Activated CD8-positive, alpha-beta memory T cell treated with anti-CD3 and anti-CD28 coated beads, Interleukin-2, amount 50 U/mL, for 1 hour (primary cell): ENCODE data around the gene RAB7A.
A peak's percentile ranks its signal among the peaks of the same experiment; 100 is the strongest.
"Not testable (repeated sequence)": the region's sequence is repeated elsewhere in the genome, so short reads cannot be mapped to it uniquely, and the experiment has no call there.

ENCODE experiments used
- DNase-seq: peaks from one replicate; pipeline ENCODE4 v3.0.0-alpha.2; 2020; ENCODE audit errors: extremely low read depth

Gene RAB7A

DNA sequence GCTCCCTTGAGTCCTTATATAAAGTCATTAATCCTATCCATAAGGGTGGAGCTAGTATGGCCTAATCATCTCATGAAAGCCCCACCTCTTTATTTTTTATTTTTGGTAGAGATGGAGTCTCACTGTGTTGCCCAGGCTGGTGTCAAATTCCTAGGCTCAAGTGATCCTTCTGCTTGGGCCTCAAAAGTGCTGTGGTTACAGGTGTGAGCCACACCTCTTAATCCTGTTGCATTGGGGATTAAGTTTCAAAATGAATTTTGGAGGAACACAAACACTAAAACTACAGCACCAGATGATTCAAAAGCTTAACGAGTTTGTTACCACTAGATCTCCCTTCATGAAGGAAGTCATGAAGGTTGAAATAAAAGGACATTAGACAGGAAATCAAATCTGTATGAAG is 27.7 kb downstream of the RAB7A start:
- DNase-seq = no peak

DNA sequence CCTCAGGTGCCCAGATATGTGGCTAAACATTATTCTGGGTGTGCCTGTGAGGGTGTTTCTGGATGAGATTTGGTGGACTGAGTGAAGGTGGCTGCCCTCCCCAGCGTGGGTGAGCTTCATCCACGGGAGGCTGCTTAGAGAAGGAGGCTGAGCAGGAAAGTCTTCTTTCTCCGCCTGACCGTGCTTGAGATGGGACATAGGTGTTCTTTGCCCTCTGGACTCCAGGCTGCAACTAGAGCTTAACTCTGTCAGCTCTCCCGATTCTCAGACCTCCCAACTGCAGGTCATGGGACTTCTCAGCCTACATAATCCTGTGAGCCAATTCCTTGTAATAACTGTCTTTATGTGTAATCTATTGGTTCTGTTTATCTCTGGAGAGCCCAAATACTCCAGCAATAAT is 34.1 kb downstream of the RAB7A start:
- DNase-seq = no peak

DNA sequence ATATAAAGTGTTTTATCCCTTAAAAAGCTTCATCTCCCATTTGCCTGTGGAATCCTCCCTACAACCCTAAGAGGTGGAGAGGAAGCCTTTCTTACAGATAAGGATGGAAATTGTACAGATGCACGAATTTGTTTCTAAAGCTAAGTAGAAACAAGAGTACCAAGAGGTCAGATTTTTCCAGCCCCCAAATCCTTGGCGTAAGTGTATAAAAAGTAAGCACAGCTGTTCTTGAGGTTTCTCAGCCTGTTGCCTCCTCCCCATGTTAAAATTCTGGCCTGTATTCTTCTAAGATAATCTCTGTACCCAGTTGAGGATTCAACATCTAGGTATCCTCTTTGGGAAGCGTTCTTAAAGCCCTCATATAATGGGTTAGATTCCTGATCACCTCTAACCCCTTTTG is 34.9 kb downstream of the RAB7A start:
- no peak for DNase-seq

DNA sequence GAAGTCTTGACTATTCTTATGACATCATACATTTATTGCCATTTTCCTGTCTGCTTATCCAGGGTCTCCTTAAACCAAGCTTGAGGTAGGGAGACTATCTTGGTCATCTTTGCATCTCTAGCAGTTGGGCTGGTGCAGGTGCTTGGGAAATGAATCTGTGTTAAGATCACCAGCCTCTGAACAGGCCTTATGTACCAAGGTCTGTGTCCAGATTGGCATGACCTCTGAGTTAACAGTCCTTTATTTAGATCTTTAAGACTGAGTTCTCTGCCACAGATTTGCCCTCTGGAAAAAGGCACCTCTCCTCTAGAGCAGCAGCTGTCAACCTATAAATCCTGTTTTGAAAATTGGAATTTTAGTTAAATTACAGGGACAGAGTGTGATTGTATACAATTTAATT is 35.4 kb downstream of the RAB7A start:
- DNase-seq = no peak

DNA sequence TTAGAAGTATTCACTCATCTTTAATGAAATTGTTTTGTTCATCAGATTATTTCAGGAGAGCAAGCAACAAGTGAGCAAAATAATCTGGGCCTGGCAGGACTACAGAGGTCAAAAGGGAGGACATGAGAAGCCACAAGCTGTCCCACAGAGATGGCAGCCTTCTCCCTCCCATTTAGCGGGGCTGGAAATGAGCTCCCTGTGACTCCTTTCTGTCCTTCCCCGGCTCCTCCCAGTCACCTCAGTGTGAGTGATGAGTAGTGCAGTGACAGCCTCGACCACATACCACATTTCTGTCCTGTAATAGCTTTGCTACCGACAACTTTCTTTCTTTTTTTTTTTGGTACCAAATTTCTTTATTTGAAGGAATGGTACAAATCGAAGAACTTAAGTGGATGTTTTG is 38.0 kb downstream of the RAB7A start:
- no peak for DNase-seq

DNA sequence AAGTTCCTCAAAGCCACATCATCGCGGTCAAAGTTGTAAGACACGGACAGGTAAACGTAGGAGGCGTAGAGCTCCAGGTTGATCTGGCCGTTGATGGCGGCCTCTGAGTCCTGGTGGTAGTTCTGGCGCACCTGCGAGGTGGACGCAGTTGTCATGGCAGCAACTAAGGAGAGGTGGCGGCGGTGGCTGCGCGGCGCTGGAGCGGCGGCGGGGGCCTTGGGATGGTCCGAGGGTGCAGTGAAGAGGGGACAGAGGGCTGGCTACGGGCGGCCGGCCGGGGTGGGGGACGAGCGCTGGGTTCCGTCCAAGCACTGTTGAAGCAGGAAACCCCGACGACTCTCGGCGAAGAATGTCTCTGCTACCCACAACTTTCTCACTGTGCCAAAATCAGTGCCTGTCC is 38.9 kb downstream of the RAB7A start:
- DNase-seq = no peak

DNA sequence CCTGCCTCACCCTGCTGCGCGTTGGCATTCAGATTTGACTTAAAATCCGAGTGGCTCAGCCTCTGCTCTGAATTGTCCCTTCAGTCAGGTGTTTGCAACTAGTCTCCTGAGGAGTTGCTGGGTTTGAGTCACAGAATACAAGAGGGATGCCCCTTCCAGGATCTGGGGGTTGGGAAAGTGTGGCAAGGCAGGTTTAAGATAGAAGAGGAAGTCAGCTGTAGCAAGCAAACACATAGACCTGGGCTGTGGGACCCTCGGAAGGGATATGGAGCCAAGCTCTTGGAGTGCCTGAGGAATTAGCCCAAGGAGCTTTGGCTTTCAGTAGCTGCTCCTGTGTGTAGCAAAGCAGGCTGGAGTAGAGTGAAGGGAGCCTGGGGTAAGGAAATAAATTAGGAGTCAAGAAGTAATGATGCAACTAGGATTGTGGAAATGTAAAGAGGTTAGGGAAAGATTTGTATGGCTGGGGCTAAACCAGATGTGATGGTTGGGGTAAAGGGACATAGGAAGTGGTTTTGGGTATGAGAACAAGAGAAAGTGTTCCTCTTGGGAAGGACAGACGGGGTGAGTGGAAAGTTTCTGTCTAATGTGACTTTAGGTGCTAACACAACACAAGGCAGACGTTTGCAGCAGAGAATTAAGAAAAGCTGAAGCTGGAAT is 41.2 kb downstream of the RAB7A start:
- DNase-seq = no peak

DNA sequence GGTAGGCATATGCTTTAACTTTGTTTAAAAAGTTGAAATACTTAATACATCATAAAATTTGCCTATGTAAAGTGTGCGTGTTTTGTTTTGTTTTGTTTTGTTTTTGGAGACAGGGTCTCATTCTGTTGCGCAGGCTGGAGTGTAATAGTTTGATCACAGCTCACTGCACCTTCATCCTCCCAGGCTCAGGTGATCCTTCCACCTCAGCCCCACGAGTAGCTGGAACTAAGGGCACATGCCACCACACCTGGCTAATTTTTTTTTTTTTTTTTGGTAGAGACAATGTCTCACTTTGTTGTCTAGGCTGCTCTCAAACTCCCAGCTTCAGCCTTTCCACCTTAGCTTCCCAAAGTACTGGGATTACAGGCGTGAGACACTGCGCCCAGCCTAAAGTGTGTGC is 42.5 kb downstream of the RAB7A start:
- DNase-seq = no peak

DNA sequence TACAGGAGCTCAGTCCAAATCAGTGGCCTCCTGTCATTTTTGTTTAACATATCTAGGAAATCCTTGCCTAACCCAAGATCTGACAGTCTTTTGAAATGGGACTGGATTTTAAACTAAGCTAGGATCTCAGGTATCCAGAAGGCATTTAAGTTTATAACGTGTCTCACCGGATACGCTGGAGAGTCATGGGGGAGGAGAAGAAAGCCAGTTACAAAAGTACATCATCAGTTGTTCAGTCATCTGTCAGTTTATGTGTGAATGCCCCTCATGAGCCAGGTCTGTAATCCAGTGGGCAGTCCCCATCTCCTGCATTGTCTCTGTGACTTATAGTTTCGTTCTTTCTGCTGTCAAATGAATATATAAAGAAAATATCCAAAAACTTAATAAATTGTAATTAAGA is 44.4 kb downstream of the RAB7A start:
- no peak for DNase-seq

DNA sequence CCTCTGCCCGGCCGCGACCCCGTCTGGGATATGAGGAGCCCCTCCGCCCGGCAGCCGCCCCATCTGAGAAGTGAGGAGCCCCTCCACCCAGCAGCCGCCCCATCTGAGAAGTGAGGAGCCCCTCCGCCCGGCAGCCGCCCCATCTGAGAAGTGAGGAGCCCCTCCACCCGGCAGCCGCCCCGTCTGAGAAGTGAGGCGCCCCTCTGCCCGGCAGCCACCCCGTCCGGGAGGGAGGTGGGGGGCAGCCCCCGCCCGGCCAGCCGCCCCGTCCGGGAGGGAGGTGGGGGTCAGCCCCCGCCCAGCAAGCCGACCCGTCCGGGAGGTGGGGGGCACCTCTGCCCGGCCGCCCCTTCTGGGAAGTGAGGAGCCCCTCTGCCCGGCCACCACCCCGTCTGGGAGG is 47.2 kb downstream of the RAB7A start:
- not testable (repeated sequence) for DNase-seq

DNA sequence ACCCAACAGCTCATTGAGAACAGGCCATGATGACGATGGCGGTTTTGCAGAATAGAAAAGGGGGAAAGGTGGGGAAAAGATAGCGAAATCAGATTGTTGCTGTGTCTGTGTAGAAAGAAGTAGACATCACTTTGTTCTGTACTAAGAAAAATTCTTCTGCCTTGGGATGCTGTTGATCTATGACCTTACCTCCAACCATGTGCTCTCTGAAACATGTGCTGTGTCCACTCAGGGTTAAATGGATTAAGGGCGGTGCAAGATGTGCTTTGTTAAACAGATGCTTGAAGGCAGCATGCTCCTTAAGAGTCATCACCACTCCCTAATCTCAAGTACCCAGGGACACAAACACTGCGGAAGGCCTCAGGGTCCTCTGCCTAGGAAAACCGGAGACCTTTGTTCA is 47.6 kb downstream of the RAB7A start:
- DNase-seq = not testable (repeated sequence)

DNA sequence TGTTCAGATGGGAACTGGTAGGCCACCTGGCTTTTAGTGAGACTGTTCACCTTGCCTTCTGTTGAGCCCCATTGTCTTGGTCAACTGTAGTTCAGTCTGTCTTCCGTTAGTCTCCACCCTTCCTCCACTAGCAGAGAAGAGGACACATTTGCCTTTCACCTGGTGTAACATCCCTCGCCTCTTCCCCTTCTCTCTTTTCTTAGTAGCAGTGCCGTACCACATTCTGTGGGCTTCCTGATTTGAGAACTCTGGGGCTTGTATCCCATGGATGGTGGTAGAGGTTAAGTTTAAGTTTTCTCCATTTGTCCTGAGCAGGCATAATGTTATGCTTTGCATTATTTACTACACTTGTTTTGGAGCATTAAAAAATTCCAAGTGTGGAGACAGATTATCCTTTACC is 49.3 kb downstream of the RAB7A start:
- no peak for DNase-seq

DNA sequence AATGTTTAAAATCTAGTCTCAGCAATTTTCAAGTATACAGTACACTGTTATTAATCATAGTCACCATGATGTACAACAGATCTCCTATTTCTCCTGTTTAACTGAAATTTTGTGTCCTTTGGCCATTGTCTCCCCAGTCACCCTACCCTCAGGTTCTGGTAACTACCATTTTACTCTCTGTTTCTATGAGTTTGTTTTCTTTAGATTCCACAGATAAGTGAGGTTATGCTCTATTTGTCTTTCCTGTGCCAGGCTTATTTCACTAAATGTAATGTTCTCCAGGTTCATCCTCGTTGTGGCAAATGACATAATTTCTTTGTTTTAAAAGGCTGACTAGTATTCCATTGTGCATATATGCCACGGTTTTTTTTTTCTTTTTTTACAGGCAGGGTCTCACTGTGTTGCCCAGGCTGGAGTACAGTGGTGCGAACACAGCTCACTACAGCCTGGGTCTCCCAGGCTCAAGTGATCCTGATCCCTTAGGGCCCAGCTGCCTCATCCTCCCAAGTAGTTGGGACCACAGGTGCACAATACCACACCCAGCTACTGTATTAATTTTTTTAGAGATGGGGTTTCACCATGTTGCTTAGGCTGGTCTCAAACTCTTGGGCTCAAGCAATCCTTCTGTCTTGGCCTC is 50.0 kb downstream of the RAB7A start:
- no peak for DNase-seq

DNA sequence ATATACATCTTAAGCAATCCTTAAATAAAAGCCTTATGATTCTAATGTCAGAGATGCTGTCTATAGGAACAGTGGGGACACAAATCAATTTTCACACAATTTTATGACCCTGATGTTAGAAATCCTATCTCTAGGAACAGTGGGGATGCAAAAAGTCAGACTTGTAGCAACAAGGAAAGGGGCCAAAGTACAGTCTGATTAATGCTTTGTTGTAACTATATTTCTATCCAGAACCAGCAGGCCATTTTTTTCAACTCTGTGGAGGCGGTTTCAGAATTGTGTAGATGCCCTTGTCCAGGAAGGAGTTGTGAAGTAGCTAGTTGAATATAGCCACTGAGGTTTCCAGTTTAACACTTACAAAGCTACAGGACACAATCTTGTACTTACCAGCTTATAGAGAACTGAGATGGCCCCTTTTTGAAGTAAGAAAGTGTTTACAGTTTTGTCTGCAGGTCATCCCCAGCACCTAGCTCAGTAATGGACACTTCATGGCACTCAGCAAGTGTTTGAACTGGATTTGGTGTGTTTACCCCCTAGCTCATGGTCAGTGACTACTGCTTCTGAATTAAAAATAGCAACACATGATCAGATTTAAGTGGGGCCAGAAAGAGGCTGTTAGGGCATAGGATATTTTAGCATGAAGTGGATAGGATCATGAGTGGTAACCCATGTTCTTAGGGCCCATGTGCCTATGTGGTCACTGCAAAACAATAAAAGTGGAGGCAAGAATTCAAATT is 54.3 kb downstream of the RAB7A start:
- DNase-seq = no peak

DNA sequence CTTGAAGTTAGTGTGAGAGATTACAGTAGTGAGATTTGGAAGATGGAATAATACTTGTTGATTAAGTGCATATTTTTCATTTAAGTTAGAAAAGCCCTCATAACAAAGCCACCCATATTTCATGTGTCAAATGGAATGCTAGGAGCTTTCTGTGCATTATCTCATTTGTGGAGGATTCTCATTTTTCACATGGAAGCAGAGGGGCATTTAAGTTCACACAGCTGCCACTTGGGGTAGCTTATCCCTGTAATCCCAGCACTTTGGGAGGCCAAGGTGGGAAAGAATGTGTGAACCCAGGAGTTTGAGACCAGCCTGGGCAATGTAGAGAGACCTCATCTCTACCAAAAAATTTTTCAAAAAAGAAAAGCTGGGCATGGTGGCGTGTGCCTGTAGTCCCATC is 55.2 kb downstream of the RAB7A start:
- DNase-seq = no peak

DNA sequence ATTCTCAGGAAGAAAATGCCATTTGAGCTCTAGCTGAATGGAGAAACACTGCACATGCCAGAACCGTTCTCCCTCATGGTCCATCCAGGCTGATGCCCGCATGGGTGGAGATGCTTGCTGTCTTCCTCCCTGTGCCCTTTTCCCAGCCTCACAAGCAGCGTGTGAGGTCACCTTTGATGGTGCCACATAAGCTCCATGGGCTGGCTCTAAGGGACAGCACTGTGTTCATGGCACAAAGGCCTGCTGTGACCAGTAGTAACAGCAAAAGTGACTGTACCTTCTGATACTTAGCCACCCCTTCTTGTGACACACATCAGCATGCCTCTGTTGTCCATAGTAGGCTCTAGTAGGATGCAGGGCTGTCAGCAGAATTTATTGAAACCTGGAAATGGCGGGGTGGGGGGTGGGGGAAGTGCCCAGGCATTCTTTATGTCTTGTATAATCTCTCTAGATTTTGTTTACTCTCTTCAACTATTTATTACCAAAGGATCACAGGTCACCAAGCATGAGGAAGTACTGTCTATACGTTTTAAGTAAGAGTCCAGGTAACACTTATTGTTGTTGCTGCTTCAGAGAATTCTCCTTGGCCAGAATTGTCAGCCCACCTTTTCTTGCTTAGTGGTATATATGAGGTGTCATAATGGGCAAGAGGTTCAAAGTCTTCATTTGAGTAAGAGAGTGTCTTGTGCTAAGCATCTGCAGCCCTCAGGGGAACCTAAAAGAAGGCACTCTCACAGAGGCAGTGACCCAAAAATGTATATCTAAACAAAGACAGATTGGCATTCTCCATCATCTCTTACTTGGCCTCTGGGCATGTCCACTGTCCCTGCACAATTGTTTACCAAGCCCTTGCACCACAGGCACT is 56.5 kb downstream of the RAB7A start:
- no peak for DNase-seq

DNA sequence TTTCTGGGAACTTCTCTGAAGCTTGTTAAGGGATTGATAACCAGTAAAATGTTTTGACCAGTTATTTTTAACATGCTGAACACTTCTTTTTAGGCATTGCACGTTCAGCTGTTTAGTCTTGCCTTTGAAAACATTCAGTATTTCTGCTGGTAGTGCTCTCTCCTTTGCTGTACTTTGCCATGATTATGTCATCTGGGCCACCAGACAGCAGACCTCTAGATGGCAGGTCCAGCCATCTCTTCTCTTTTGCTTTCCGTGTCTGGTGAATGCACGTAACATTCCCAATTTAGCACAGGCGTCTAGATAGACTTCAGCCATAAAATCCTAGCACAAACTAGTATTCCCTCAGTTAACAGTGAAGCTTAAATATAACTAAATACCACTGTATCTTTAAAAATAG is 57.8 kb downstream of the RAB7A start:
- no peak for DNase-seq

DNA sequence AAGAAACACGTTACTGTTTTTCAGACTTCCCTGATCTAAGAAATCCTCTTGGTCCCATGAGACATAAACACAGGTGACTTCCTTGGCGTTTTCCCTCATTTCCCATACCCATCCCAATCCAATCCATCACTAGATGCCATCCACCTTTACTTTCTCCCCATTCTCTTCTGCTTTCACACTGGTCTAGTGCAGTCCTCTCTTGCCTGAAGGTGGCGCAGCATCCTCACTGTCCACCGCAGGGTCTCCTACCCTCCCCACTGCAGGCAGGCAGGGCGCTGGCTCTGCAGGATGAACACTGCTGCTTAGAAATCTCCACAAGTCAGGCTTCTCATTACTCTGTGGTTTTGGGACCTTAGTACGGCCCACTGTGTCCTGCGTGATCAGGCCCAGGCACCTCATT is 58.2 kb downstream of the RAB7A start:
- no peak for DNase-seq

DNA sequence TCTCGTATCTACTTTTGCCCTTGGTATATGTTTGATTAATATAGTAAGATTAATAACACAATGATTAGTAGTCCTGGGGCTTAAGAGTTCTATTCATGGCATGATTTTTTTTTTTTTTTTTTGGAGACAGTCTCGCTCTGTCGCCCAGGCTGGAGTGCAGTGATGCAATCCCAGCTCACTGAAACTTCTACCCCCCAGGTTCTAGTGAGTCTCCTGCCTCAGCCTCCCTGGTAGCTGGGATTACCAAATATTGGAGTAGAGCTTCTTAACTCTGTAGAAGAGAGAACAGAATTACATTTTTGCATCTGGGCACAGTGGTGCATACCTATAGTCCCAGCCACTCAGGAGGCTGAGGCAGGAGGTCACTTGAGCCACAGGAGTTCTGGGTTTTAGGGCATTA is 58.9 kb downstream of the RAB7A start:
- DNase-seq = no peak

DNA sequence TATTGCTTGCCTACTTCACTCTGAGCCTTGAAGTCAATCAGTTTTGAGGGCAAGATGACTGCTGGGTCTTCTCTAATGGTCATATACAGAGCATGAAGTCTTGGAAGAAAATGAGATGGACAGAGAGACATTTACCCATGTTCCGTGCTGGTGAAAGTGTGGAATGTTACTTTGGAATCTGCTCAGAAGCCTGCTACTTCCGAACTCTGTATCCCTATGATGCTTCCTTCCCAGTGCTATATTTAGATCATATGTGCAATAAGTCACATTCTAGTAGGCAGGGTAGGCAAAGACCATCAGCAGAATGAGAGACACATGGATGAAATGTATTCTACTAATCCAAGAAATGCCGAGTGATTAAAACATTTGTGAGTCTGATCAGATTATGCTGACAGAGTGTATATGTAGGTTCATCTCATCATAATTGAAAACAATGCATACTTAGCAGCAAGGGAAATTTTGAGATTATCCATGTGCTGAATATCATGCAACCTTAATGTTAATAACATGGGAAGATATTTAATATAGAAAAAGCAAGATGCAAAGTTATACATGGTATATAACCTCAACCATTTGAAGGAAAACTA is 60.5 kb downstream of the RAB7A start:
- no peak for DNase-seq

DNA sequence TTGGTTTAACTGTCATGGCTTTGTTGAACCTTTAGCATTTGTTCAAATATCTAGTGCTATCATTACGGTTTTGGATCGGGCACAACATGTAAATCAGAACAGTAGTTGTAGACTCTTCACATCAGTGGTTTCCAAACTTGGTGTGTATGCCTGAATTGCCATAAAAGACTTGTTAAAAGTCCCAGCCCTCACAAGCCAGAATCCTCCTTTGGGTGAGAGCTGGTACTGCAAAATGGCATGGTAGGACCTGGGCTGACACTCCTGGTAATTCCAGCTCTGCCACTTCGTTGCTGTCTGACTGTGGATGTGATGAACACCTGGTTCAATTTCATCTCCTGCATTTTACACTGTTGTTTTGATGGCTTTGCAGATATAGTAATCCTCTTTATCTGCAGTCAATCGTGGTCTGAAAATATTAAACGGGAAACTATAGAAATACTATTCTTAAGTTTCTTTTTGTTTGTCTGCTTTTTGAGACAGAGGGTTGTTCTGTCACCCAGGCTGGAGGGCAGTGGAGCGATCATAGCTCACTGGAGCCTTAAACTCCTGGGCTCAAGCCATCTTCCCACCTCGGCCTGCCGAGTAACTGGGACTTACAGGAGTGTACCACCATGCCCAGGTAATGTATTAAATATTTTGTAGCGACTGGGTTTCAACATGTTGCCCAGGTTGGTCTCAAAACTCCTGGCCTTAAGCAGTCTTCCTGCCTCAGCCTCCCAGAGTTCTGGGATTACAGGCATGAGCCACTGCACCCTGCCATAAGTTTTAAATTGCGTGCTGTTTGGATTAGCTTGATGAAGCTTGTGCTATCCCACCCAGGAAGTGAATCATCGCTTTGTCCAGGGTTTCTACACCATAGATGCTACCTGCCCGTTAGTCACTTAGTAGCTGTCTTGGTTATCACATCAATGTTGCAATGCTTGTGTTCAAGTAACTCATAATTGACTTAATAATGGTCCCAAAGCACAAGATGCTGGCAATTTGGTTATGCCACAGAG is 61.6 kb downstream of the RAB7A start:
- peak; percentile 32 for DNase-seq
